IMR-90 (cell line): ENCODE results near the gene GLRX5. TPM values are rescaled to one million over a fixed set of nuclear protein-coding genes. Genes with fewer than 3 reads are reported as not detected.

Experiments
- POLR2A ChIP-seq: IDR thresholded peaks from 2 replicates; pipeline ENCODE4 v1.6.1; 2012; ENCODE audit warnings: mild to moderate bottlenecking, low read depth, low read length
- polyA plus RNA-seq, 3 experiments: library from polyadenylated mRNA; depleted of rRNA; stranded (reverse); fragments of >200 nt; gene quantifications; 2 replicates each; pipeline ENCODE4 v1.2.3, GENCODE V29; 2012; ENCODE audit warnings: low replicate concordance in 1 of 3
- total RNA-seq: library from RNA; depleted of rRNA; stranded (reverse); fragments of >200 nt; gene quantifications from 2 replicates; pipeline ENCODE4 v1.2.3, GENCODE V29; 2012
- TF ChIP-seq, protein P1 (sequence below): conservative IDR thresholded peaks from 2 replicates; pipeline ENCODE4 v1.5.1; 2012; ENCODE audit warnings: mild to moderate bottlenecking, low read depth, low read length, improper control_type of control experiment
- TF ChIP-seq, protein P2 (sequence below): fragments of 150-350 bp; IDR thresholded peaks from 2 replicates; pipeline ENCODE4 v1.6.1; 2017; ENCODE audit warnings: mild to moderate bottlenecking, antibody characterized with exemption, low read length, low read depth

The GLRX5 gene
- total and polyA plus RNA-seq, 2 of the 4 experiments (the other 2 are of a cell fraction), result 32.4 to 40.4 TPM

DNA sequence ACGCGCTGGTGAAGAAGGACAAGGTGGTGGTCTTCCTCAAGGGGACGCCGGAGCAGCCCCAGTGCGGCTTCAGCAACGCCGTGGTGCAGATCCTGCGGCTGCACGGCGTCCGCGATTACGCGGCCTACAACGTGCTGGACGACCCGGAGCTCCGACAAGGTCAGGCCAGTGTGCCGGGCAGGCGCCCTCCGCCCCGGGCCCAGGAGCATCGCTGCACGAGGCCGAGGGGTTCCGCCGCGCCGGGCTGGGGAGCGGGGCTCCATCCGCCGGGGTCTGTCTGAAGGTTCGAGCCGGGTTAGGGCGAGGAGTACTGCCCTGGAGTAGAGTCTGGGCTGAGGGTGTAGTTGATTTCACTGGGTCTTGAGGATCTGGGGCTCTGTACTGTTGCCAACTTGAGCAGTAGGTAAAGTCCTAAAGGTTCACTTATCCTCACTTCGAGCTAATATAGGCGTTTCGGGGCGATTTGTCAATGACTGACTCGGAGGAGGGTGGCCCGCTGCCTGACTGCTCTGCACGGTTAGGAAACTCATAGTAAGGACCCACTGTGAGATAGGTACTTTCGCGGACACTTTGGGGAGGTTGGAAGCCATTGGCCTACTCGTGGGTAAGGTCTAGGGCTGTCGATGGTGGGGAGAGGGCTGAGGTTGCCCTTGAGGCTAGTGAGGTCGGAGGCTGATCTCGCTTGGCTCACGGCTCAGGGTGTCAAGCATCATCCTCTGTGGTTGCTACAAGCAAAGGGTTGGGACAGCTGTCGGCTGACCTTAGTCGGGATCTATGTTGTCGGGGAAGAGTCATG is 574 bp downstream of the GLRX5 start (continued):
- TF ChIP-seq, protein P1, sequence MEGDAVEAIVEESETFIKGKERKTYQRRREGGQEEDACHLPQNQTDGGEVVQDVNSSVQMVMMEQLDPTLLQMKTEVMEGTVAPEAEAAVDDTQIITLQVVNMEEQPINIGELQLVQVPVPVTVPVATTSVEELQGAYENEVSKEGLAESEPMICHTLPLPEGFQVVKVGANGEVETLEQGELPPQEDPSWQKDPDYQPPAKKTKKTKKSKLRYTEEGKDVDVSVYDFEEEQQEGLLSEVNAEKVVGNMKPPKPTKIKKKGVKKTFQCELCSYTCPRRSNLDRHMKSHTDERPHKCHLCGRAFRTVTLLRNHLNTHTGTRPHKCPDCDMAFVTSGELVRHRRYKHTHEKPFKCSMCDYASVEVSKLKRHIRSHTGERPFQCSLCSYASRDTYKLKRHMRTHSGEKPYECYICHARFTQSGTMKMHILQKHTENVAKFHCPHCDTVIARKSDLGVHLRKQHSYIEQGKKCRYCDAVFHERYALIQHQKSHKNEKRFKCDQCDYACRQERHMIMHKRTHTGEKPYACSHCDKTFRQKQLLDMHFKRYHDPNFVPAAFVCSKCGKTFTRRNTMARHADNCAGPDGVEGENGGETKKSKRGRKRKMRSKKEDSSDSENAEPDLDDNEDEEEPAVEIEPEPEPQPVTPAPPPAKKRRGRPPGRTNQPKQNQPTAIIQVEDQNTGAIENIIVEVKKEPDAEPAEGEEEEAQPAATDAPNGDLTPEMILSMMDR, result no peak
- TF ChIP-seq, protein P2, sequence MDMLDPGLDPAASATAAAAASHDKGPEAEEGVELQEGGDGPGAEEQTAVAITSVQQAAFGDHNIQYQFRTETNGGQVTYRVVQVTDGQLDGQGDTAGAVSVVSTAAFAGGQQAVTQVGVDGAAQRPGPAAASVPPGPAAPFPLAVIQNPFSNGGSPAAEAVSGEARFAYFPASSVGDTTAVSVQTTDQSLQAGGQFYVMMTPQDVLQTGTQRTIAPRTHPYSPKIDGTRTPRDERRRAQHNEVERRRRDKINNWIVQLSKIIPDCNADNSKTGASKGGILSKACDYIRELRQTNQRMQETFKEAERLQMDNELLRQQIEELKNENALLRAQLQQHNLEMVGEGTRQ, result no peak
- no peak for TF ChIP-seq POLR2A
